Mesenteric fat pad (tissue), 1 donor: ENCODE data around the gene SFN. TPM values are rescaled to one million over a fixed set of nuclear protein-coding genes. Genes with fewer than 3 reads are reported as not detected.
"Not testable (repeated sequence)": the region's sequence is repeated elsewhere in the genome, so short reads cannot be mapped to it uniquely, and the experiment has no call there.

Source experiments
- DNase-seq: peaks from one replicate; pipeline ENCODE4 v3.0.0-alpha.2; 2020; ENCODE audit warnings: low spot score
- long read RNA-seq: library from polyadenylated mRNA; unstranded; transcript quantifications from one replicate; pipeline ENCODE4 v2.0.0, GENCODE V29; 2020
- total RNA-seq: library from RNA; stranded (reverse); fragmentation: NEBNext Ultra II Directional; extraction: Animal tissue kit (Norgen Biotek cat#: 25700); gene quantifications from one replicate; pipeline ENCODE4 v1.2.1, GENCODE V29; 2021
- donor health status: DM: yes; HTN: yes; CAD: no.

Gene SFN
- 1.3 TPM for total RNA-seq
- long read RNA-seq, result 0 reads

- DNase-seq, result no peak
These were observed at the start of gene SFN for GRCh38 chr1:26862781-26863684. Gene SFN (plus strand): TSS chr1:26863149. CDS start chr1:26863213, 64 bp downstream.

GRCh38 chr1:26814377-26814776 lies 48.6 kb upstream of the SFN start:
- DNase-seq, result no peak

GRCh38 chr1:26814893-26815292 lies 48.1 kb upstream of the SFN start:
- no peak for DNase-seq

GRCh38 chr1:26820784-26821269 lies 42.1 kb upstream of the SFN start:
- DNase-seq, result no peak

GRCh38 chr1:26822737-26823395 lies 40.1 kb upstream of the SFN start:
- DNase-seq, result no peak

- DNase-seq, result no peak
These were observed 38.2 kb upstream of the SFN start for GRCh38 chr1:26824731-26825130.

- DNase-seq, result peak; percentile 91
These were observed 36.5 kb upstream of the SFN start, which contains the start of gene ZDHHC18 for GRCh38 chr1:26826261-26827105. Gene ZDHHC18 (plus strand): TSS chr1:26826688. CDS start chr1:26826805, 117 bp downstream.

- DNase-seq, result peak; percentile 84
These were observed 35.8 kb upstream of the SFN start for GRCh38 chr1:26827106-26827604.

- DNase-seq, result peak; percentile 55
These were observed 35.3 kb upstream of the SFN start for GRCh38 chr1:26827663-26828062.

GRCh38 chr1:26828411-26828991 lies 34.4 kb upstream of the SFN start:
- peak; percentile 60 for DNase-seq

GRCh38 chr1:26829184-26829911 lies 33.6 kb upstream of the SFN start:
- no peak for DNase-seq

GRCh38 chr1:26831059-26831458 lies 31.9 kb upstream of the SFN start:
- DNase-seq, result no peak

- peak; percentile 55 for DNase-seq
These were observed 31.3 kb upstream of the SFN start for GRCh38 chr1:26831546-26832248.

- DNase-seq, result peak; percentile 71
These were observed 30.5 kb upstream of the SFN start for GRCh38 chr1:26832249-26832960.

- DNase-seq, result peak; percentile 87
These were observed 29.2 kb upstream of the SFN start for GRCh38 chr1:26833432-26834405.

GRCh38 chr1:26837665-26838064 lies 25.3 kb upstream of the SFN start:
- DNase-seq, result not testable (repeated sequence)
